IPS-15b (cell line): ENCODE measurements around the gene CNPY2.
"Not testable (repeated sequence)": the region's sequence is repeated elsewhere in the genome, so short reads cannot be mapped to it uniquely, and the experiment has no call there.

Experiments used
- H3K27me3 ChIP-seq: one replicate; pipeline ENCODE4 v1.6.1; 2013; ENCODE audit warnings: low read length; ENCODE audit not compliant: control insufficient read depth, insufficient read depth
- H3K36me3 ChIP-seq: one replicate; pipeline ENCODE4 v1.6.1; 2013; ENCODE audit warnings: low read length; ENCODE audit not compliant: control insufficient read depth, insufficient read depth
- H3K4me1 ChIP-seq: one replicate; pipeline ENCODE4 v1.6.1; 2013; ENCODE audit warnings: mild to moderate bottlenecking, low read length; ENCODE audit not compliant: control insufficient read depth, insufficient read depth
- H3K4me3 ChIP-seq: one replicate; pipeline ENCODE4 v1.5.1; 2013; ENCODE audit warnings: low read depth, low read length
- H3K9ac ChIP-seq: one replicate; pipeline ENCODE4 v1.6.1; 2013; ENCODE audit warnings: low read depth, mild to moderate bottlenecking, low read length
- H3K9me3 ChIP-seq: one replicate; pipeline ENCODE4 v1.6.1; 2013; ENCODE audit warnings: mild to moderate bottlenecking, low read length; ENCODE audit not compliant: control insufficient read depth, insufficient read depth

CNPY2 gene

DNA sequence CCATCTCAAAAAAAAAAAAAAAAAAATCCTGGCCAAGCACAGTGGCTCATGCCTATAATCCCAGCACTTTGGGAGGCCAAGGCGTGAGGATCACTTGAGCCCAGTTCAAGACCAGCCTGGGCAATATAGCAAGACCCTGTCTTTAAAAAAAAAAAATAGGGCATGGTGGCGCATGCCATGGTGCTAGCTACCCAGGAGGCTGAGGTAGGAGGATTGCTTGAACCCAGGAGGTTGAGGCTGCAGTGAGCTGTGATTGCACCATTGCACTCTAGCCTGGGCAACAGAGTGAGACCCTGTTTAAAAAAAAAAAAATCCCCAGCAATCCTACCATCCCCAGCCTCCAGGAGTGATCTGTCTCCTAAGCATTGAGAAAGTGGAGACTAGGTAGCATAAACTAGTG is 26.5 kb upstream of the CNPY2 start:
- H3K9ac ChIP-seq, H3K4me3 ChIP-seq, H3K27me3 ChIP-seq, H3K9me3 ChIP-seq: not testable (repeated sequence)
- H3K4me1 ChIP-seq = peaks cover 16% of the 10 kb centered on the region
- H3K36me3 ChIP-seq = peaks cover 24% of the 10 kb centered on the region

DNA sequence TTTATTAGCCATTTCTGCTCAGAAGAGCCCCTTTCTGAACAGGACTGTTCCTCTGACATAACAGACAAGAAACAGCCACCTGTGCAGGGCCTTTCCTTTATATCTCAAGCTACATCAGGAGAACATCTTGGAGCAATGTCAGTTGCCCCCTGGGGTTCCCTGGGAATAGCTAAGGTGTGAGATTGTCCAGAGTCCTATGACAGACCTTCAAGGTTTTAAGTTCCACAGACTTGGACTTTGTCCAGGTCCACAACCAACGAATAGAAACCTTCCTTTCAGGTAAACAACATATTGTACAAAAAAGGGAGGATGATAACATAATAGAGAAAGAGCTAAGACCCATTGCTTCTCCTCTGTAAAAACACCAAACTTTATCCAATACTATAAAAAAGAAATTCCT is 25.8 kb upstream of the CNPY2 start:
- H3K4me1 ChIP-seq = peaks cover 19% of the 10 kb centered on the region
- no peaks in the 10 kb centered on the region for H3K9me3 ChIP-seq
- H3K27me3 ChIP-seq = no peaks in the 10 kb centered on the region
- H3K36me3 ChIP-seq = peaks cover 24% of the 10 kb centered on the region
- no peak overlapping the region for H3K4me3 ChIP-seq
- H3K9ac ChIP-seq = no peak overlapping the region

GRCh38 chr12:56339158-56339422 is 23.3 kb upstream of the CNPY2 start:
- Histone ChIP-seq H3K4me3 (peak overlapping the region; percentile 49), H3K9ac (no peak overlapping the region), H3K4me1 (peaks cover 21% of the 10 kb centered on the region), H3K36me3 (peaks cover 14% of the 10 kb centered on the region), H3K9me3 (no peaks in the 10 kb centered on the region), H3K27me3 (no peaks in the 10 kb centered on the region)

- Histone ChIP-seq H3K9me3 (no peaks in the 10 kb centered on the region), H3K27me3 (no peaks in the 10 kb centered on the region), H3K36me3 (peaks cover 11% of the 10 kb centered on the region), H3K9ac (peak within 1 kb of the TSS; percentile 32), H3K4me1 (peaks cover 21% of the 10 kb centered on the region), H3K4me3 (peak within 1 kb of the TSS; percentile 49)
Observed at GRCh38 chr12:56338308-56339157, 22.7 kb upstream of the CNPY2 start, which contains the start of gene IL23A. Gene IL23A, plus strand, starts transcription at chr12:56338884. Its CDS starts 161 bp downstream, at chr12:56339045.

DNA sequence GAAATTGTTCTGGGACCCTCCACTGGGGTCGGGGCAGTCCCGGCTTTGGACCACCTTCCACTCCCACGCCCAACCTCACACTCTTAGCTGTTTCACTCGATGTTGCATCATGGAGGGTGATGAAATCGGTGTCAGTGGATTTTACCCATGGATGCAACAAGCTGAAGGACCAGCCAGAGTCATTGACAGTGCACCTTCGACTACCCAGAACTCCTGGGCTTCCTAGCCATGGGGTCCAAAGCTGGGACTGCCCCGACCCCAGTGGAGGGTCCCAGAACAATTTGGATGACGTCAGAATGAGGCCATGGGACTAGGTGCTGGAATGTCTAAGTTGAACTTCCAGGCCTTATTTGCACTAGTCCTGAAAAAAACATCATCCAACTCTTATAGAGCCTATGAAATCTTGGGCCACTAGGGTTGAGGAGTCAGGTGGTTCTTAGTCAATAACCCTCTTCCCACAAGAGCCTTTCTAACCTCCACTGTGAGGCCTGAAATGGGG is 22.0 kb upstream of the CNPY2 start:
- peak overlapping the region; percentile 33 for H3K4me3 ChIP-seq
- no peaks in the 10 kb centered on the region for H3K9me3 ChIP-seq
- H3K27me3 ChIP-seq = no peaks in the 10 kb centered on the region
- no peak overlapping the region for H3K9ac ChIP-seq
- peaks cover 24% of the 10 kb centered on the region for H3K4me1 ChIP-seq
- H3K36me3 ChIP-seq = peaks cover 4% of the 10 kb centered on the region

DNA sequence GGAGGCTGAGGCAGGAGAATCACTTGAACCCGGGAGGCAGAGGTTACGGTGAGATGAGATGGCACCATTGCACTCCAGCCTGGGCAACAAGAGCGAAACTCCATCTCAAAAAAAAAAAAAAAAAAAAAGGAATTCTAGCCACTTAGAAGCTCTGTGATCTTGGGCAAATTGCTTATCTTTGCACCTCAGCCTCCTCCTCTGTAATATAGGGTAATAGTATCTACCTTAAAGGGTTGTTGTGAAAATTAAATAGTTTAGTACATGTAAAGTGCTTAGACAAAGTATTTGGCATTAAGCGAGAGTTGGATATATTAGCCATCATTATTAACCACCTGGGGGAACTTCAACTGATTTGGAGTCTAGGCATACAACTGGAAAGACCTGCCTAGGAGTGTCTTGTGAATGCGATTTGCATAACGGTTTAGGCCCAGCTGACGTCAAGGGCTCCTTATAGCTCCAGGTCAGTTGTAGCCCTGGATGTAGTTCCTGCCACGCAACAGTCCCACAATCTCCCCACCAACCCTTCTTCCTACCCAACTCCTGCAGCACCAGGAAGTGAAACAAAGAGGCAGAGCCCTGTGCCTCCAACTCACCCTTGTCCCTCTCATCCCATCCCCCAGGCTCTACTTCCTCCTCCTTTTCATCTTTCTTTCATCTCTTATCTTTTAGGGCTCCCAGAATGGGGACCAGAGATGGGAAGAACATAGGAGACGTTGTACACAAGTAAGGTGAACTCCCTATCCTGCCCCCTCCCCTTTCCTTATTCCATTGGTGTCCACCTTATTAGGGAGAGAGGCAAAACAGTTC is 20.8 kb upstream of the CNPY2 start:
- Histone ChIP-seq H3K27me3 (no peaks in the 10 kb centered on the region), H3K36me3 (no peaks in the 10 kb centered on the region), H3K4me1 (peaks cover 28% of the 10 kb centered on the region), H3K9ac (no peak overlapping the region), H3K4me3 (no peak overlapping the region), H3K9me3 (no peaks in the 10 kb centered on the region)

DNA sequence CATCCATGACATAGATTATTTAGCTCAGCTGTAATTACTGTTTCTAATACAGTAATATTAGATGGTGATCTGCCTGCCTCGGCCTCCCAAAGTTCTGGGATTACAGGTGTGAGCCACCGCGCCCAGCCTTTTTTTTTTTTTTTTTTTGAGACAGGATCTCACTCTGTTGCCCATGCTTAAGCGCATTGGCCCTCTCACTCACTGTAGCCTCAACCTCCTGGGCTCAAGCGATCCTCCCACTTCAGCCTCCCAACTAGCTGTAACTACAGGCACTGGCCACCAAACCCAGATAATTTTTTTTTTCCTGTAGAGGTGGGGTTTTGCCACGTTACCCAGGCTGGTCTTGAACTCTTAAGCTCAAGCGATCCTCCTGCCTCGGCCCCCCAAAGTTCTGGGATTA is 19.7 kb upstream of the CNPY2 start:
- not testable (repeated sequence) for H3K9ac ChIP-seq, H3K36me3 ChIP-seq
- peaks cover 28% of the 10 kb centered on the region for H3K4me1 ChIP-seq

GRCh38 chr12:56334490-56334793 is 18.7 kb upstream of the CNPY2 start:
- H3K4me3 ChIP-seq = peak overlapping the region; percentile 80
- H3K27me3 ChIP-seq = no peaks in the 10 kb centered on the region
- peak overlapping the region; percentile 63 for H3K9ac ChIP-seq
- H3K36me3 ChIP-seq = no peaks in the 10 kb centered on the region
- H3K4me1 ChIP-seq = peaks cover 27% of the 10 kb centered on the region
- no peaks in the 10 kb centered on the region for H3K9me3 ChIP-seq

More for the DNA sequence above, 19.7 kb upstream of the CNPY2 start:
- H3K4me3 ChIP-seq, H3K9me3 ChIP-seq, H3K27me3 ChIP-seq: not testable (repeated sequence)

- Histone ChIP-seq H3K9me3 (no peaks in the 10 kb centered on the region), H3K27me3 (no peaks in the 10 kb centered on the region), H3K9ac (peak within 1 kb of the TSS; percentile 80), H3K4me1 (peaks cover 22% of the 10 kb centered on the region), H3K4me3 (peak within 1 kb of the TSS; percentile 80), H3K36me3 (no peaks in the 10 kb centered on the region)
Observed at GRCh38 chr12:56333679-56334489, 18.1 kb upstream of the CNPY2 start, which contains the start of gene PAN2. Gene PAN2, minus strand, starts transcription at chr12:56334000. Its CDS starts 906 bp downstream, at chr12:56333094.

DNA sequence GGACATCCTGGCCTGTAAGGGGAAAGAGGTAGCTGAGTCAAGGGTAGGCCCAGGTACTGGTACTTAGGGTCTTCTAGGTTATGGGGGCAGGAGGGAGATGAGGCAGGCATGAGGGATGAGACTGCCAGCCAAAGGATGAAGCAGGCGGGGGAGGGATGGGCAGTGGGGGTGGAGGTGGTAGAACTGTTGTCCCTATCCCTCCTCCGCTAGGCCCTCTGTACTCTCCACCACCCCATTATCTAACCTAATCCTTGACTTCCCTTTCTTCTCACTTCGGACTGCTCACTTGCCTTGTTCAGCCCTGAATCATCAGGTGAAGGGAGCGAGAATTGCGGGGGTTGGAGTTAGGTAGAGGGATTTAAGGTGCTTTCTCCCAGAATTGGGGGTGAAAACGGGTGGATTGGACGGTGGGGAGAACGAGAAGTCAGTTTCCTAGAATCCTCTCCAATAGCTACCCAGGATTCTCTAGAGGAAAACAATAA is 17.4 kb upstream of the CNPY2 start:
- no peaks in the 10 kb centered on the region for H3K36me3 ChIP-seq
- no peaks in the 10 kb centered on the region for H3K27me3 ChIP-seq
- peak overlapping the region; percentile 80 for H3K4me3 ChIP-seq
- peak overlapping the region; percentile 80 for H3K9ac ChIP-seq
- peaks cover 19% of the 10 kb centered on the region for H3K4me1 ChIP-seq
- no peaks in the 10 kb centered on the region for H3K9me3 ChIP-seq

DNA sequence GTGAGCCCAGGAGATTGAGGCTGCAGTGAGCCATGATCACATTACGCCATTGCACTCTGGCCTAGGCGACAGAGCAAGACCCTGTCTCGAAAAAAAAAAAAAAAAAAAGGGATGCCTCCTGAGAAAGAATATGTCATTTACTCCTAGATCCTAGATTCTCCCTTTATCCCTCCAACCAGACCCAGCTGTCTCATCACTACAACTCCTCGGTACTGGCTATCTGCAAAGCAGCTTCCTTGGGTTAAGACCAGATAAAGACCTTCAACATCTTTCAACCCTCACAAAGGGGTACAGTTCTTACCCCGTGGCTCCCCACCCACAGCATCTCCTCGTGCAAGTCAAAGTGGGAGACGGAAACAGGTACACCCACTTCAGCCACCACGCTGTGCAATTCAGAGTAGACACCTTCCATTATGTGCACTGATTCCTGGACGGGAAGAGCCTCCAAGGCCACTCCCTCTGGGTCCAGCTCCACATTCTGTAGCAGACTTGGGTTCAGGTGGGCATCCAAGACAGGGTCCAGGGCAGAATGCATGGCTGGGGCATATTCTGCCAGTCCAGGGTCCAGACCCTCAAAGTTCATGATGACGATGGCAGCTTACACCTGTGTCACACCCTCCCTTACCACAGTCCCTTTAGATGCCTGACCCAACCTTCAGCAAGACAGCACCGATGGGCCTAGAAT is 16.9 kb upstream of the CNPY2 start:
- H3K9me3 ChIP-seq = no peaks in the 10 kb centered on the region
- peak overlapping the region; percentile 80 for H3K9ac ChIP-seq
- no peaks in the 10 kb centered on the region for H3K27me3 ChIP-seq
- H3K36me3 ChIP-seq = no peaks in the 10 kb centered on the region
- H3K4me1 ChIP-seq = peaks cover 13% of the 10 kb centered on the region
- peak overlapping the region; percentile 80 for H3K4me3 ChIP-seq
